Immature natural killer cell (primary cell): ENCODE measurements around the gene SPECC1L. TPM values are rescaled to one million over a fixed set of nuclear protein-coding genes. Genes with fewer than 3 reads are reported as not detected.

Source experiments
- DNase-seq, 3 donors: peaks; one replicate each; pipeline ENCODE4 v3.0.0; 2022; ENCODE audit warnings: mixed read lengths in 1 of 3
- H3K27ac Mint-ChIP-seq, 6 donors: one replicate each; pipeline ENCODE4 v1.8.0; 2020; ENCODE audit warnings: mixed read lengths in 6 of 6, mild to moderate bottlenecking in 5 of 6, inconsistent platforms in 4 of 6, moderate library complexity in 3 of 6
- H3K27me3 Mint-ChIP-seq, 3 donors: one replicate each; pipeline ENCODE4 v1.8.0; 2020 to 2021; ENCODE audit warnings: low read depth in 3 of 3, mild to moderate bottlenecking in 3 of 3, mixed read lengths in 3 of 3, moderate library complexity in 3 of 3, inconsistent platforms in 1 of 3
- H3K36me3 Mint-ChIP-seq, 3 donors: one replicate each; pipeline ENCODE4 v1.8.0; 2020; ENCODE audit warnings: mixed read lengths in 3 of 3, inconsistent platforms in 2 of 3, mild to moderate bottlenecking in 2 of 3
- H3K4me1 Mint-ChIP-seq, 2 donors: one replicate each; pipeline ENCODE4 v1.8.0; 2020; ENCODE audit warnings: inconsistent platforms in 2 of 2, mild to moderate bottlenecking in 2 of 2, mixed read lengths in 2 of 2, moderate library complexity in 1 of 2
- H3K4me3 Mint-ChIP-seq, 5 donors: one replicate each; pipeline ENCODE4 v1.8.0; 2020; ENCODE audit warnings: mild to moderate bottlenecking in 5 of 5, mixed read lengths in 5 of 5, inconsistent platforms in 3 of 5, moderate library complexity in 3 of 5
- H3K9me3 Mint-ChIP-seq, 6 donors: one replicate each; pipeline ENCODE4 v1.8.0; 2020; ENCODE audit warnings: mild to moderate bottlenecking in 6 of 6, mixed read lengths in 6 of 6, inconsistent platforms in 4 of 6, moderate library complexity in 3 of 6
- polyA plus RNA-seq, 3 donors: library from polyadenylated mRNA; unstranded; fragments of 300-500 nt; fragmentation: Illumina TruSeq; gene quantifications; one replicate each; pipeline ENCODE4 v1.2.3, GENCODE V29; 2021

SPECC1L gene
- polyA plus RNA-seq, 3 donors from 2014 or later = 3.0 to 17.6 (median 5.3) TPM

DNA sequence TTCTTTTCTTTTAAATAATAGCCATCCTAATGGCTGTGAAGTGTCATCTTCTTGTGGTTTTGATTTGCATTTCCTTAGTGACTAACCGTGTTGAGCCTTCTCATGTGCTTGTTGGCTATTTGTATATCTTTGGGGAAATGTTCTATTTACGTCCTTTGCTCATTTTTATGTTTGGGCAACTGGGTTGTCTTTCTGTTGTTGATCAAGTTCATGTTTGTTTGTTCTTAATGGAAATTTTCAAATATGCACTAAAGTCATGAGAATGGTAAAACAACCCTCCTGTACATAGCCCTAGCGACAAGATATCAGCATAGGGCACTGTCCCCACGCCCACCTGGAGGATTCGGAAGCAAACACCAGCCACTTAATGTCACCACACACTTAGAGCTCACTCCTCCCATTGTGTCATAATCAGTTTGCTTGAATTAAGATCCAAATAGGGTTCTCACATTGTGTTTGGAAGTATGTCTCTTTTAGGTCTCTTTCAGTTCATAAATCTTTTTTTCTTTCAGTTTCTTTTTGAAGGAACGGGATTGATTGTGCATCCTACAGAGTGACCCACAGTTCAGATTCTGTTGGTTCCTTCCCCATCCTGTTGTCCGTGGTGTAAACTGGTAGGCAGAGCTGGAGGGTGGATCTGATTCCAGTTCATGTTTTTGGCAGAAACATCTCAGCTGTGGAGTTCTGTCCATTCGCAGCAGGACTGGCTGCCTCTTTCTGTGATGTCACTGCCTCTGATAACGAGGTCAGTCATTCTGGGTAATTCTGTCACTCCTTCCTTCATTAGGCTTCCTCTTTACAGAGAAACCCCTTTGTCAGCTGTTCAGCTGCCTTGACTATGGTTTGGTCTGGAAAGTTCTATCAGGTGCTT lies 130.3 kb downstream of the SPECC1L start:
- H3K27me3 Mint-ChIP-seq = no peaks in the 10 kb centered on the region
- no peak for DNase-seq
- peaks cover 11 to 31% (median 17%) of the 10 kb centered on the region in 3 donors for H3K36me3 Mint-ChIP-seq
- H3K9me3 Mint-ChIP-seq = no peaks in the 10 kb centered on the region
- peak overlapping the region in 5 of 6 donors; percentile 23 to 82 (median 41) for H3K27ac Mint-ChIP-seq
- H3K4me1 Mint-ChIP-seq = peaks cover 17 to 22% of the 10 kb centered on the region in 2 donors
- H3K4me3 Mint-ChIP-seq = peak overlapping the region in 1 of 5 donors; percentile 81

DNA sequence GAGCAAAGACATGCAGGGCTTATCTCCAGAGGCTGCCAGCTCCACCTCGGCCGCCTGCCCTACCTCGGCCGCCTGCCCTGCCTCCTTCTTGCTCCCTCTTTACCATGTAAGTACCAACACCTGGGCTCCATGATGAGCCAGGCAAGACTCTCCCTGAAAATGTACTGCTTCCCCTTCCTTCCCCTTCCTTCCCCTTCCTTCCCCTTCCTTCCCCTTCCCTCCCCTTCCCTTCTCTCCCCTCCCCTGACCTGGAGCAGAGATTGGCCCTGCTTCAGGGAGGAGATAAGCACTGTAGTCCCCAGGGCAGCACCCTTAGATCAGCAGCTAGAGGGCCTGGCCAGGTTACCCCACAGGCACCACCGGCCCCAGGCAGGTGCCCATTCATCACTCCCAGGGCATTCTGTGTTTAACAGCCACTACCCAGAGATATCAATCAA lies 131.3 kb downstream of the SPECC1L start:
- DNase-seq = no peak
- H3K9me3 Mint-ChIP-seq = no peaks in the 10 kb centered on the region
- H3K27ac Mint-ChIP-seq = no peak overlapping the region
- no peaks in the 10 kb centered on the region for H3K27me3 Mint-ChIP-seq
- peaks cover 25 to 32% of the 10 kb centered on the region in 2 donors for H3K4me1 Mint-ChIP-seq
- H3K4me3 Mint-ChIP-seq = no peak overlapping the region
- peaks cover 11 to 27% (median 11%) of the 10 kb centered on the region in 3 donors for H3K36me3 Mint-ChIP-seq

- DNase-seq = no peak
- peaks cover 32 to 39% of the 10 kb centered on the region in 2 donors for H3K4me1 Mint-ChIP-seq
- H3K4me3 Mint-ChIP-seq = peak overlapping the region in 1 of 5 donors; percentile 18
- H3K9me3 Mint-ChIP-seq = no peaks in the 10 kb centered on the region
- H3K36me3 Mint-ChIP-seq = peaks cover 11 to 27% (median 11%) of the 10 kb centered on the region in 3 donors
- H3K27ac Mint-ChIP-seq = no peak overlapping the region
- H3K27me3 Mint-ChIP-seq = no peaks in the 10 kb centered on the region
These were observed 132.0 kb downstream of the SPECC1L start for GRCh38 chr22:24402460-24403192.

- peak overlapping the region in 2 of 6 donors; percentile 46 to 55 for H3K27ac Mint-ChIP-seq
- H3K4me3 Mint-ChIP-seq = no peak overlapping the region
- H3K27me3 Mint-ChIP-seq = no peaks in the 10 kb centered on the region
- peaks cover 37 to 46% of the 10 kb centered on the region in 2 donors for H3K4me1 Mint-ChIP-seq
- DNase-seq = no peak
- H3K36me3 Mint-ChIP-seq = peaks cover 7 to 21% (median 8%) of the 10 kb centered on the region in 3 donors
- H3K9me3 Mint-ChIP-seq = no peaks in the 10 kb centered on the region
These were observed 132.7 kb downstream of the SPECC1L start for GRCh38 chr22:24403346-24403745.

- Mint-ChIP-seq H3K4me3 (no peak overlapping the region), H3K4me1 (peaks cover 46 to 58% of the 10 kb centered on the region in 2 donors), H3K36me3 (peaks cover 7 to 16% (median 8%) of the 10 kb centered on the region in 3 donors), H3K27me3 (peaks cover 0 to 2% (median 0%) of the 10 kb centered on the region in 3 donors), H3K27ac (no peak overlapping the region), H3K9me3 (no peaks in the 10 kb centered on the region)
- no peak for DNase-seq
These were observed 134.1 kb downstream of the SPECC1L start for GRCh38 chr22:24404561-24405275.

DNA sequence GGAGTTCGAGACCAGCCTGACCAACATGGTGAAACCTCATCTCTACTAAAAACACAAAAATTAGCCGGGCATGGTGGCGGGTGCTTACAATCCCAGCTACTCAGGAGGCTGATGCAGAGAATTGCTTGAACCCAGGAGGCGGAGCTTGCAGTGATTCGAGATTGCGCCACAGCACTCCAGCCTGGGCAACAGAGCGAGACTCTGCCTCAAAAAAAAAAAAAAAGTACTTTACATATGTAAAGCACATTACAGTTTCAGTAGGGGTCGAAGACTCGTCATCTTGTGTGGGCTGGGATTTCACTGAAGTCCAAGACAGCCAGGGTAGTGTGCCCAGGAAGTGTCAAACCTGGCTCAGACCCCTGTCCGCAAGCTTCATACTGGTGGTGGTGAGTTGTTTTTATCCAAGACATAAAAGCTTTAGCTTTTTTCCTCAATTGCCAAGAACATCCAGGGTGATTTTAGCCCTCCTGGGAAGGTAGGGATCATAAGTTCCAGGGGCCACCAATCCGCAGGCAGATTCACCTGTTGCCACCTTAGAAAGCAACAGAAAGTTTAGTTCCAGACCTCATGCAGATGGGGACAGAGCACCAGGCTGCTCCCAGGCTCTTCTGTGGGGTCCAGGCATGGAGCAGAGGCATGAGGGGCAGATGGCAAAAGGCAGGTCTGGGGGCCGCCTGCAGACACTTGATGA lies 135.1 kb downstream of the SPECC1L start:
- H3K27me3 Mint-ChIP-seq = peaks cover 0 to 6% (median 0%) of the 10 kb centered on the region in 3 donors
- peaks cover 7 to 16% (median 8%) of the 10 kb centered on the region in 3 donors for H3K36me3 Mint-ChIP-seq
- no peak for DNase-seq
- no peaks in the 10 kb centered on the region for H3K9me3 Mint-ChIP-seq
- H3K4me3 Mint-ChIP-seq = no peak overlapping the region
- H3K4me1 Mint-ChIP-seq = peaks cover 54 to 59% of the 10 kb centered on the region in 2 donors
- peak overlapping the region in 1 of 6 donors; percentile 55 for H3K27ac Mint-ChIP-seq

- Mint-ChIP-seq H3K27ac (peak overlapping the region in 2 of 6 donors; percentile 55 to 56), H3K9me3 (no peaks in the 10 kb centered on the region), H3K36me3 (peaks cover 6 to 13% (median 7%) of the 10 kb centered on the region in 3 donors), H3K4me3 (peak overlapping the region in 1 of 5 donors; percentile 38), H3K4me1 (peaks cover 50 to 51% of the 10 kb centered on the region in 2 donors), H3K27me3 (peaks cover 0 to 8% (median 3%) of the 10 kb centered on the region in 3 donors)
- no peak for DNase-seq
These were observed 136.0 kb downstream of the SPECC1L start for GRCh38 chr22:24406322-24407277.

DNA sequence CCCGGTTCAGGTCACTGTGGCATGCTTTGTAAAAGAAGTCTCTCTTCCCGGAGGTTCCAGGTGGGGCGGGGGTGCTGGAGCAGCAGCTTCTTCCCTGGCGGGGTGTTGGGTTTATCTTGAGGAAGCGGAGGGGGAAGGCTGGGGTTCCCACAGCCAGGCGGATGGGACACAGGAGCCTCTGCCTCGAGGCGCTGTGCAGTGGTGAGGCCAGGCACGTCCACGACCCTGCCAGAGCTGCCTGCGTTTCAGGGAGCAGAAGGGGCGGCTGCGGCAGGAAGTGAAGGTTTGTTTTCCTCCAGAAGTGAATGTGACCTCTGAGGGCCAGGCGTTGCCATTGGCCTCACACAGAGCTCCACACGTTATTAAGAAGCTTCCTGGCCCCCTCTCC lies 136.6 kb downstream of the SPECC1L start:
- no peak for DNase-seq
- Mint-ChIP-seq H3K4me1 (peaks cover 48 to 50% of the 10 kb centered on the region in 2 donors), H3K27ac (peak overlapping the region in 3 of 6 donors; percentile 13 to 56 (median 50)), H3K4me3 (peak overlapping the region in 2 of 5 donors; percentile 7 to 37), H3K36me3 (peaks cover 5 to 12% (median 7%) of the 10 kb centered on the region in 3 donors), H3K27me3 (peaks cover 0 to 11% (median 4%) of the 10 kb centered on the region in 3 donors), H3K9me3 (no peaks in the 10 kb centered on the region)

- H3K4me1 Mint-ChIP-seq = peaks cover 46 to 50% of the 10 kb centered on the region in 2 donors
- H3K27me3 Mint-ChIP-seq = peaks cover 0 to 12% (median 4%) of the 10 kb centered on the region in 3 donors
- no peaks in the 10 kb centered on the region for H3K9me3 Mint-ChIP-seq
- peak overlapping the region in 2 of 6 donors; percentile 13 to 70 for H3K27ac Mint-ChIP-seq
- H3K36me3 Mint-ChIP-seq = peaks cover 5 to 12% (median 7%) of the 10 kb centered on the region in 3 donors
- no peak for DNase-seq
- H3K4me3 Mint-ChIP-seq = peak overlapping the region in 1 of 5 donors; percentile 37
These were observed 137.3 kb downstream of the SPECC1L start for GRCh38 chr22:24407884-24408283.

GRCh38 chr22:24408630-24409029 lies 138.0 kb downstream of the SPECC1L start:
- Mint-ChIP-seq H3K9me3 (no peaks in the 10 kb centered on the region), H3K27ac (no peak overlapping the region), H3K36me3 (peaks cover 5 to 14% (median 7%) of the 10 kb centered on the region in 3 donors), H3K4me1 (peaks cover 46 to 50% of the 10 kb centered on the region in 2 donors), H3K4me3 (no peak overlapping the region), H3K27me3 (peaks cover 0 to 12% (median 4%) of the 10 kb centered on the region in 3 donors)
- DNase-seq = no peak

- no peak for DNase-seq
- peaks cover 46 to 50% of the 10 kb centered on the region in 2 donors for H3K4me1 Mint-ChIP-seq
- H3K4me3 Mint-ChIP-seq = peak overlapping the region in 3 of 5 donors; percentile 3 to 75 (median 46)
These were observed 139.1 kb downstream of the SPECC1L start for GRCh38 chr22:24409707-24410106.

More at GRCh38 chr22:24409707-24410106, 139.1 kb downstream of the SPECC1L start:
- peaks cover 0 to 12% (median 4%) of the 10 kb centered on the region in 3 donors for H3K27me3 Mint-ChIP-seq
- H3K27ac Mint-ChIP-seq = peak overlapping the region in 4 of 6 donors; percentile 74 to 86 (median 78)
- peaks cover 0 to 7% (median 0%) of the 10 kb centered on the region in 3 donors for H3K36me3 Mint-ChIP-seq
- H3K9me3 Mint-ChIP-seq = no peaks in the 10 kb centered on the region
